HepG2 (cell line): ENCODE results near the gene GPR32. TPM values are rescaled to one million over a fixed set of nuclear protein-coding genes. Genes with fewer than 3 reads are reported as not detected.

Experiments
- ATAC-seq: fragments of 200-7000 bp; cut with Tn5 transposase; 3 replicates; pipeline ENCODE4 v1.9.1; 2020; ENCODE audit warnings: mild to moderate bottlenecking, moderate library complexity
- BruUV-seq: library from RNA; stranded (reverse); fragments of 400-500 nt; replicated peaks from 2 replicates; lab custom pipeline; 2021; lab: Mats Ljungman, UMichigan
- CTCF ChIA-PET: fragments of 300-600 bp; formaldehyde crosslinking; extraction: SDS; loops from one replicate; lab custom pipeline; 2021; ENCODE audit warnings: low total read pairs, inconsistent platforms, low intra/inter-chr PET ratio; lab: Yijun Ruan, JAX
- POLR2A ChIA-PET: fragments of 350-600 bp; sonication (Branson Sonifier 250); formaldehyde crosslinking; loops from one replicate; lab custom pipeline; 2020; ENCODE audit warnings: antibody characterized with exemption, inconsistent platforms; lab: Yijun Ruan, JAX
- DNase-seq: peaks from one replicate; pipeline ENCODE4 v3.0.0-alpha.2; 2015; ENCODE audit warnings: low spot score
- FAIRE-seq: peaks from 3 replicates; lab custom pipeline; 2011; peaks lifted over from hg19 to GRCh38; lab: Jason Lieb, UNC
- H2AFZ ChIP-seq: one replicate; pipeline ENCODE4 v1.6.1; 2011; ENCODE audit warnings: low read length, inconsistent platforms
- H3K27ac ChIP-seq: fragments of 300-600 bp; 3 replicates; pipeline ENCODE4 v1.8.0; 2011; ENCODE audit warnings: mixed run types, mild to moderate bottlenecking, mixed read lengths, low read length, inconsistent platforms; ENCODE audit not compliant: insufficient read depth; ENCODE audit errors: extremely low read length
- H3K27me3 ChIP-seq, 2 experiments: fragments of 200-600 bp in 1 of 2; 2 replicates in 1 of 2; 3 replicates in 1 of 2; pipeline versions ENCODE4 v1.6.0 to v1.8.0; 2011; ENCODE audit warnings: low read length in 2 of 2, mild to moderate bottlenecking in 2 of 2, moderate library complexity in 2 of 2, inconsistent platforms in 1 of 2; ENCODE audit not compliant: insufficient read depth in 2 of 2, control insufficient read depth in 1 of 2
- H3K36me3 ChIP-seq, 2 experiments: fragments of 200-600 bp in 1 of 2; replicated peaks in 1 of 2; 2 replicates in 1 of 2; 3 replicates in 1 of 2; pipeline versions ENCODE4 v1.5.1 to v1.8.0; 2011; ENCODE audit warnings: low read length in 2 of 2, inconsistent platforms in 1 of 2; ENCODE audit not compliant: insufficient read depth in 2 of 2, control insufficient read depth in 1 of 2
- H3K4me1 ChIP-seq: 2 replicates; pipeline ENCODE4 v1.5.1; 2012; ENCODE audit warnings: low read length, inconsistent platforms; ENCODE audit not compliant: insufficient read depth
- H3K4me2 ChIP-seq: 2 replicates; pipeline ENCODE4 v1.6.0; 2011; ENCODE audit warnings: low read depth, low read length, inconsistent platforms
- H3K4me3 ChIP-seq, 3 experiments: fragments of 200-600 bp in 1 of 3; sonication (generic), shearing (Covaris generic) in 1 of 3; replicated peaks in 1 of 3; 2 replicates each; pipeline ENCODE4 v1.5.1; 2011 to 2016; ENCODE audit warnings: low read length in 3 of 3, inconsistent platforms in 2 of 3, low read depth in 2 of 3, mild to moderate bottlenecking in 2 of 3, control low read depth in 1 of 3, mixed read lengths in 1 of 3; ENCODE audit not compliant: insufficient read depth in 1 of 3
- H3K79me2 ChIP-seq: one replicate; pipeline ENCODE4 v1.6.1; 2011; ENCODE audit warnings: low read length, inconsistent platforms; ENCODE audit not compliant: insufficient read depth
- H3K9ac ChIP-seq: 2 replicates; pipeline ENCODE4 v1.6.0; 2011; ENCODE audit warnings: mild to moderate bottlenecking, low read depth, low read length, inconsistent platforms; ENCODE audit not compliant: insufficient read depth
- H3K9me3 ChIP-seq: 2 replicates; pipeline ENCODE4 v1.5.1; 2012; ENCODE audit warnings: mild to moderate bottlenecking, low read length
- H4K20me1 ChIP-seq: 2 replicates; pipeline ENCODE4 v1.6.0; 2011; ENCODE audit warnings: inconsistent platforms, mild to moderate bottlenecking, low read length, moderate library complexity; ENCODE audit not compliant: insufficient read depth
- GABPB1 ChIP-seq: IDR thresholded peaks from 2 replicates; pipeline ENCODE4 v1.6.1; 2016; ENCODE audit warnings: mild to moderate bottlenecking, missing genetic modification reagents, moderate library complexity, missing compliant biosample characterization
- HNF1B ChIP-seq: sonication (generic); formaldehyde crosslinking; IDR thresholded peaks from 2 replicates; pipeline ENCODE4 v1.5.1; 2020; ENCODE audit warnings: mild to moderate bottlenecking, moderate library complexity, missing genetic modification reagents
- JUNB ChIP-seq: sonication (generic); formaldehyde crosslinking; IDR thresholded peaks from 2 replicates; pipeline ENCODE4 v1.8.0; 2022; ENCODE audit warnings: missing genetic modification reagents, mild to moderate bottlenecking, borderline replicate concordance
- NFIB ChIP-seq: sonication (generic); formaldehyde crosslinking; IDR thresholded peaks from 2 replicates; pipeline ENCODE4 v1.9.0; 2021; ENCODE audit warnings: missing genetic modification reagents, mild to moderate bottlenecking, borderline replicate concordance
- PBX3 ChIP-seq: sonication (generic); formaldehyde crosslinking; IDR thresholded peaks from 2 replicates; pipeline ENCODE4 v1.8.1; 2023; ENCODE audit warnings: missing genetic modification reagents, inconsistent platforms, borderline replicate concordance
- RBM22 ChIP-seq: fragments of 200-400 bp; formaldehyde crosslinking; optimal IDR thresholded peaks from 2 replicates; pipeline ENCODE3; 2017; ENCODE audit warnings: mild to moderate bottlenecking, low read length, moderate library complexity
- SKI ChIP-seq: fragments of 450-650 bp; IDR thresholded peaks from one replicate; pipeline ENCODE4 v1.6.1; 2018; ENCODE audit warnings: mild to moderate bottlenecking; ENCODE audit not compliant: partially characterized antibody
- TRAFD1 ChIP-seq: sonication (generic); formaldehyde crosslinking; IDR thresholded peaks from 2 replicates; pipeline ENCODE4 v1.5.1; 2020; ENCODE audit warnings: missing genetic modification reagents, mild to moderate bottlenecking, borderline replicate concordance
- ZNF180 ChIP-seq: sonication (generic); formaldehyde crosslinking; IDR thresholded peaks from 2 replicates; pipeline ENCODE4 v1.4.0; 2020; ENCODE audit warnings: low read depth, missing genetic modification reagents, borderline replicate concordance
- ZNF777 ChIP-seq: sonication (generic); formaldehyde crosslinking; IDR thresholded peaks from 2 replicates; pipeline ENCODE4 v1.4.0; 2020; ENCODE audit warnings: missing genetic modification reagents
- WGBS: methylation state at CpG from one replicate; pipeline ENCODE4 v1.1.6; 2017; ENCODE audit warnings: low lambda C conversion rate; 5-methylcytosine and 5-hydroxymethylcytosine counted together
- in situ Hi-C: cut with HindIII; loops from 2 replicates; pipeline ENCODE4 v1.10.0; 2017; ENCODE audit warnings: low pct_unique_long_range_greater_than_20kb; ENCODE audit not compliant: extremely low pct_ligation_motif_present
- intact Hi-C: fragments of 100-400 bp; cut with micrococcal nuclease; formaldehyde crosslinking; loops from one replicate; pipeline ENCODE4 v1.10.0; 2022; ENCODE audit not compliant: unreplicated experiment
- polyA plus RNA-seq, 8 experiments: library from polyadenylated mRNA; depleted of rRNA in 3 of 8; stranded (reverse) in 7 of 8; unstranded in 1 of 8; fragments of >200 nt; fragmentation: Illumina TruSeq in 4 of 8; extraction: Trizol in 4 of 8; gene quantifications; 2 replicates each; pipeline versions ENCODE4 v1.2.1 to v1.2.3, GENCODE V29; 2011 to 2016; ENCODE audit warnings: low read depth in 4 of 8, missing spikeins in 1 of 8, mixed read lengths in 1 of 8; ENCODE audit not compliant: insufficient read depth in 1 of 8
- total RNA-seq, 5 experiments: library from RNA; depleted of rRNA; stranded (reverse); fragments of >200 nt; fragmentation: Illumina TruSeq; extraction: Trizol; gene quantifications; 2 replicates each; pipeline ENCODE4 v1.2.3, GENCODE V29; 2016; ENCODE audit warnings: low read depth in 1 of 5

The GPR32 gene
- total and polyA plus RNA-seq, 2 of the 13 experiments (the other 11 are each of a cell fraction or from before 2014, with no cell fraction given) = not detected

- intact Hi-C loops (no loop called here), in situ Hi-C loops (no loop called here)
- ChIA-PET POLR2A (no interaction called here), CTCF (no interaction called here)
- Histone ChIP-seq H3K27ac (no peak overlapping the region), H3K4me3 (no peak overlapping the region), H3K9ac (no peak overlapping the region), H3K79me2 (no peaks in the 10 kb centered on the region), H3K9me3 (no peaks in the 10 kb centered on the region), H3K4me1 (no peaks in the 10 kb centered on the region), H3K4me2 (no peak overlapping the region), H3K27me3 (peaks cover 0 to 8% of the 10 kb centered on the region in 2 experiments; a peak in 2 of 5 replicates), H3K36me3 (no peaks in the 10 kb centered on the region), H2AFZ (no peak overlapping the region), H4K20me1 (no peaks in the 10 kb centered on the region)
- no TSS peak for BruUV-seq
- 41% methylated on average over 14 of the region's 18 CpGs for WGBS
- FAIRE-seq = no peak
- DNase-seq = no peak
- TF ChIP-seq NFIB (CRISPR knock-in tag) (no peak), PBX3 (CRISPR knock-in tag) (no peak), TRAFD1 (CRISPR knock-in tag) (no peak), RBM22 (no peak), ZNF180 (CRISPR knock-in tag) (no peak), ZNF777 (CRISPR knock-in tag) (no peak), HNF1B (no peak), GABPB1 (CRISPR knock-in tag) (no peak), JUNB (no peak), SKI (no peak)
- ATAC-seq = no peak
Observed at GRCh38 chr19:50741179-50741933, 28.9 kb upstream of the GPR32 start.
